ENCODE measurements around the gene COL28A1. TPM values are rescaled to one million over a fixed set of nuclear protein-coding genes. Genes with fewer than 3 reads are reported as not detected.
"Not testable (repeated sequence)": the region's sequence is repeated elsewhere in the genome, so short reads cannot be mapped to it uniquely, and the experiment has no call there.

COL28A1 gene
- total RNA-seq, 2 experiments from 2014 or later = not detected

DNA sequence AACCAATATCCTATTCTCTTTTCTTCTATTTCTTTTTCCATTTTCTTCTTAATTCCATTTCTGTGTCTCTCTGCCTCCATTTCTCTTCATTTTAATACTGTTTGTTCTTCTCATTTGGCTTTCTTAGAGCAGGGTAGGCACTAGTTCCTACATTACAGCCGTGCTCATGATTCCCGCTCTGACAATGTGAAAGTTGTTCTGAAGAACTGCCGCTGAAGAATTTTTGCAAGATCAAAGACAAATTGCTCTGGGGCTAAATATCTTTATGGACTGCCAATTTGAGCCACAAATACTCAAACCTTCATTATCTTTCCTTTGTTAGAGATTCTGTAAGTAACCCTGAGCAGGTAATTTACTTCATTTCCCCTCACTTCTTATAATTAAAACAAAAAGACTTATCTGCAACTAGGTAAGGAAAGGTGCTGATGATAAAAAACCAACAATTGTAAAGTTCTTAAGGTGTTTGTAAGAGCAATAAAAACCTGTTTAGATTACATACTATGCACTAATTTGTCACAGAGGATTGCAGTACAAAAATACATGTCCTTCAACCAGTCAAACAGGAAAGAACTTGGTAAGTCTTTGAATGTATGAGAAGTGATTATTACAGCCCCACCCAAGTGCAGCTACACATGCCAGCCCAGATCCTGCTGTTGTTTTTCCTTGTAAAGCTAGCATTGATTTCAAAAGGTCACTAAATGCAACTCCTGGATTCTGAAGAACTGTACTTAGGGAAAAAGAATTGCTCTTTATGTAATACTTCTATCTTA is 127.5 kb downstream of the COL28A1 start:
- intact Hi-C loops (cut with micrococcal nuclease) = loop anchor here (10.0 kb wide), 1 partner anchor 303 kb away; no protein-coding TSS in a partner anchor
- no peak overlapping the region for H3K4me3 Mint-ChIP-seq

GRCh38 chr7:7405461-7405860 is 130.2 kb downstream of the COL28A1 start:
- H3K27me3 Mint-ChIP-seq = peaks cover 10% of the 10 kb centered on the region
- H3K9me3 Mint-ChIP-seq = peaks cover 6% of the 10 kb centered on the region
- ChIA-PET POLR2A (no interaction called here), CTCF (no interaction called here)
- no peak for DNase-seq
- H3K27ac Mint-ChIP-seq = no peak overlapping the region
- H3K4me3 Mint-ChIP-seq = no peak overlapping the region
- intact Hi-C loops (cut with micrococcal nuclease) = loop anchor here (10.0 kb wide), 1 partner anchor 301 kb away; no protein-coding TSS in a partner anchor
- no peak for ATAC-seq
- H3K36me3 Mint-ChIP-seq (ENCODE audit: low read depth) = no peaks in the 10 kb centered on the region
- TF ChIP-seq CTCF (IDR thresholded peaks at IDR 0.05) = no peak
- H3K4me1 Mint-ChIP-seq (ENCODE audit: low read depth) = peaks cover 5% of the 10 kb centered on the region

More for the DNA sequence above, 127.5 kb downstream of the COL28A1 start:
- H3K27ac Mint-ChIP-seq = no peak overlapping the region
- H3K9me3 Mint-ChIP-seq = peaks cover 6% of the 10 kb centered on the region
- ATAC-seq = no peak
- ChIA-PET CTCF (no interaction called here), POLR2A (no interaction called here)
- H3K4me1 Mint-ChIP-seq (ENCODE audit: low read depth) = peaks cover 5% of the 10 kb centered on the region
- no peak for DNase-seq
- no peak for TF ChIP-seq CTCF (IDR thresholded peaks at IDR 0.05)
- H3K36me3 Mint-ChIP-seq (ENCODE audit: low read depth) = no peaks in the 10 kb centered on the region
- H3K27me3 Mint-ChIP-seq = peaks cover 3% of the 10 kb centered on the region

- Mint-ChIP-seq H3K27me3 (peaks cover 9% of the 10 kb centered on the region), H3K4me3 (no peak overlapping the region), H3K36me3 (ENCODE audit: low read depth) (no peaks in the 10 kb centered on the region), H3K9me3 (no peaks in the 10 kb centered on the region), H3K4me1 (ENCODE audit: low read depth) (no peaks in the 10 kb centered on the region), H3K27ac (no peak overlapping the region)
- intact Hi-C loops (cut with micrococcal nuclease) = loop anchor here (10.0 kb wide), 1 partner anchor 295 kb away; no protein-coding TSS in a partner anchor
- POLR2A ChIA-PET = interaction anchor here (0.7 kb wide), 1 partner anchor 97 kb away, joined by 3 read pairs; no protein-coding TSS in a partner anchor
- no peak for TF ChIP-seq CTCF (IDR thresholded peaks at IDR 0.05)
- CTCF ChIA-PET = no interaction called here
- no peak for ATAC-seq
- no peak for DNase-seq
Measured at GRCh38 chr7:7399707-7400106, 136.0 kb downstream of the COL28A1 start.

DNA sequence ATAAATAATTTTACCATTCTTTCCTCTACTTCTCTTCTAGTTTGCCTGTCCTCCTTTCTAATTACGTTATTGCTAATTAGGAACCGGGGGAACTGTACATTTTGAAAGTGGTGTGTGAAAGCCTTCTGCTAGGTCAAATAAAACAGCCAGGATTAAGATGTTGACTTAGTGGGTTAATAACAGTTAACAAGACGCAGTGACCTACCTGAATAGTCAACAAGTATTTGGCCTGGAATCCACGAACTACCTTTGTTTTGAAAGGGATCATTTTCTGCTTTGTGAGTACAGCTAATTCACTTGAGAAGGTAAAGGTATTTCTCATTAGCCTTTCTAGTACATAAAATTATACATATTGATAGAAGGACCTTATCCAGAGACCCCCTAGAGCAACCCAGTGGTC is 139.9 kb downstream of the COL28A1 start:
- Mint-ChIP-seq H3K9me3 (peaks cover 11% of the 10 kb centered on the region), H3K4me3 (no peak overlapping the region), H3K27me3 (no peaks in the 10 kb centered on the region), H3K4me1 (ENCODE audit: low read depth) (no peaks in the 10 kb centered on the region), H3K27ac (no peak overlapping the region), H3K36me3 (ENCODE audit: low read depth) (peaks cover 4% of the 10 kb centered on the region)
- no peak for DNase-seq
- ChIA-PET CTCF (interaction anchor here (2.5 kb wide), 1 partner anchor 292 kb away, joined by 7 read pairs; no protein-coding TSS in a partner anchor), POLR2A (no interaction called here)
- TF ChIP-seq CTCF (IDR thresholded peaks at IDR 0.05) = no peak
- no peak for ATAC-seq
- intact Hi-C loops (cut with micrococcal nuclease) = no loop called here

- H3K36me3 Mint-ChIP-seq (ENCODE audit: low read depth); intact Hi-C loops (cut with micrococcal nuclease); H3K4me3 Mint-ChIP-seq; POLR2A ChIA-PET; H3K4me1 Mint-ChIP-seq (ENCODE audit: low read depth); CTCF ChIA-PET; DNase-seq; H3K27me3 Mint-ChIP-seq; H3K27ac Mint-ChIP-seq; ATAC-seq: not testable (repeated sequence)
- peaks cover 12% of the 10 kb centered on the region for H3K9me3 Mint-ChIP-seq
Measured at GRCh38 chr7:7388164-7388563, 147.5 kb downstream of the COL28A1 start.

Data from activated CD8-positive, alpha-beta T cell treated with anti-CD3 and anti-CD28 coated beads for 36 hours (primary cell).